Stomach (tissue), 9 donors: ENCODE results near the gene PRKCB. TPM values are rescaled to one million over a fixed set of nuclear protein-coding genes. Genes with fewer than 3 reads are reported as not detected.

Experiments used
- DNase-seq, 2 donors: peaks; one replicate each; pipeline versions ENCODE4 v3.0.0 to v3.0.0-alpha.2; 2013 to 2019
- H3K27ac ChIP-seq, 5 donors: fragments of 200-600 bp in 4 of 5; sonication (generic) in 4 of 5; one replicate each; pipeline ENCODE4 v1.5.1; 2013 to 2019; ENCODE audit warnings: mild to moderate bottlenecking in 1 of 5, moderate library complexity in 1 of 5
- H3K27me3 ChIP-seq, 3 donors: fragments of 200-600 bp; sonication (generic); one replicate each; pipeline ENCODE4 v1.5.1; 2017 to 2019; ENCODE audit warnings: mixed run types in 1 of 3
- H3K36me3 ChIP-seq, 4 donors: fragments of 200-600 bp; sonication (generic); 1 replicate in 3 of 4; 2 replicates in 1 of 4; pipeline ENCODE4 v1.5.1; 2016 to 2019
- H3K4me1 ChIP-seq, 4 donors: fragments of 200-600 bp; sonication (generic); one replicate each; pipeline ENCODE4 v1.5.1; 2016 to 2019
- H3K4me3 ChIP-seq, 4 donors: fragments of 200-600 bp; sonication (generic) in 3 of 4; one replicate each; pipeline ENCODE4 v1.5.1; 2016 to 2019; ENCODE audit warnings: mild to moderate bottlenecking in 1 of 4
- H3K9me3 ChIP-seq, 4 donors: fragments of 200-600 bp; sonication (generic); one replicate each; pipeline ENCODE4 v1.5.1; 2016 to 2019
- EP300 ChIP-seq: sonication (generic); formaldehyde crosslinking; IDR thresholded peaks from one replicate; pipeline ENCODE4 v1.6.1; 2017; ENCODE audit warnings: antibody characterized with exemption
- POLR2A ChIP-seq, 4 donors: fragments of 450-650 bp; IDR thresholded peaks; one replicate each; pipeline ENCODE4 v1.6.1; 2016; ENCODE audit warnings: antibody characterized with exemption in 4 of 4, control low read depth in 2 of 4, mild to moderate bottlenecking in 1 of 4, moderate library complexity in 1 of 4
- POLR2AphosphoS5 ChIP-seq, 3 donors: sonication (generic); formaldehyde crosslinking; IDR thresholded peaks; one replicate each; pipeline ENCODE4 v1.6.1; 2016; ENCODE audit warnings: antibody characterized with exemption in 3 of 3
- WGBS, 5 donors: extraction: QIAGEN DNeasy Blood & Tissue Kit in 3 of 5; methylation state at CpG; one replicate each; pipeline versions ENCODE4 v1.1.5 to v1.1.7; 2013 to 2018; 5-methylcytosine and 5-hydroxymethylcytosine counted together
- intact Hi-C: fragments of 100-400 bp; cut with DNase I; formaldehyde crosslinking; loops from one replicate; pipeline ENCODE4 v1.15.1; 2023; ENCODE audit warnings: low total_unique reads
- polyA plus RNA-seq, 3 donors: library from polyadenylated mRNA; stranded (reverse); fragments of 200-250 nt; gene quantifications; one replicate each; pipeline ENCODE4 v1.2.3, GENCODE V29; 2013
- total RNA-seq, 5 donors: library from RNA; depleted of rRNA; stranded (reverse); fragments of >200 nt; gene quantifications; one replicate each; pipeline versions ENCODE4 v1.1.0 to v1.2.3, GENCODE V29; 2014 to 2016
- TF ChIP-seq, protein P1 (sequence below), 7 experiments: fragments of 450-650 bp in 4 of 7; fragments of 200-600 bp in 3 of 7; sonication (generic) in 3 of 7; IDR thresholded peaks; one replicate each; pipeline ENCODE4 v1.5.1; 2016 to 2019; ENCODE audit warnings: antibody characterized with exemption in 7 of 7, control low read depth in 2 of 7, mild to moderate bottlenecking in 1 of 7
- donor health status: healthy with polysubstance abuse.
- donor health status: Bipolar disorder and iron deficiency.
- donor health status: healthy.

PRKCB gene
- total and polyA plus RNA-seq, 8 donors = 1.1 to 49.6 (median 14.7) TPM

DNA sequence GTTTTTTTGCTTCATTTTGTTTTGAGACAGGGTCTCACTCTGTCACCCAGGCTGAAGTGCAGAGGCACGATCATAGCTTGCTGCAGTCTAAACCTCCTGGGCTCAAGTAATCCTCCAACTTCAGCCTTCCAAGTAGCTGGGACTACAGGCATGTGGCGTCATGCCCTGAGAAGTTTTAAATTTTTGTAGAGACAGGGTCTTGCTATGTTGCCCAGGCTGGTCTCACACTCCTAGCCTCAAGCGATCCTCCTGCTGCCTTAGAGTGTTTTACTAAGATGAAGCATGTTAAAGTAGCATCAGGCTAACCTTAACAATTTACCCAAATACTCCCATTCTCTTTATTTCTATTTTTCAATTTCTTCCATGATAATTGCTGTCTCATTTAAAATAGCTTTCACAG, 371.1 kb downstream of the PRKCB start:
- WGBS, 5 donors = 56 to 92% (median 86%) methylated on average over 3 of the region's 3 CpGs
- H3K27me3 ChIP-seq = no peaks in the 10 kb centered on the region
- intact Hi-C loops = no loop called here
- no peaks in the 10 kb centered on the region for H3K9me3 ChIP-seq
- DNase-seq = no peak
- no peaks in the 10 kb centered on the region for H3K4me1 ChIP-seq
- no peak overlapping the region for H3K4me3 ChIP-seq
- no peak for TF ChIP-seq EP300
- no peak for TF ChIP-seq POLR2A (IDR thresholded peaks at IDR 0.05)
- no peak for TF ChIP-seq POLR2AphosphoS5 (IDR thresholded peaks at IDR 0.05)
- TF ChIP-seq, protein P1, sequence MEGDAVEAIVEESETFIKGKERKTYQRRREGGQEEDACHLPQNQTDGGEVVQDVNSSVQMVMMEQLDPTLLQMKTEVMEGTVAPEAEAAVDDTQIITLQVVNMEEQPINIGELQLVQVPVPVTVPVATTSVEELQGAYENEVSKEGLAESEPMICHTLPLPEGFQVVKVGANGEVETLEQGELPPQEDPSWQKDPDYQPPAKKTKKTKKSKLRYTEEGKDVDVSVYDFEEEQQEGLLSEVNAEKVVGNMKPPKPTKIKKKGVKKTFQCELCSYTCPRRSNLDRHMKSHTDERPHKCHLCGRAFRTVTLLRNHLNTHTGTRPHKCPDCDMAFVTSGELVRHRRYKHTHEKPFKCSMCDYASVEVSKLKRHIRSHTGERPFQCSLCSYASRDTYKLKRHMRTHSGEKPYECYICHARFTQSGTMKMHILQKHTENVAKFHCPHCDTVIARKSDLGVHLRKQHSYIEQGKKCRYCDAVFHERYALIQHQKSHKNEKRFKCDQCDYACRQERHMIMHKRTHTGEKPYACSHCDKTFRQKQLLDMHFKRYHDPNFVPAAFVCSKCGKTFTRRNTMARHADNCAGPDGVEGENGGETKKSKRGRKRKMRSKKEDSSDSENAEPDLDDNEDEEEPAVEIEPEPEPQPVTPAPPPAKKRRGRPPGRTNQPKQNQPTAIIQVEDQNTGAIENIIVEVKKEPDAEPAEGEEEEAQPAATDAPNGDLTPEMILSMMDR (IDR thresholded peaks at IDR 0.05) = no peak
- no peak overlapping the region for H3K27ac ChIP-seq
- H3K36me3 ChIP-seq = peaks cover 0 to 11% (median 0%) of the 10 kb centered on the region in 4 donors

DNA sequence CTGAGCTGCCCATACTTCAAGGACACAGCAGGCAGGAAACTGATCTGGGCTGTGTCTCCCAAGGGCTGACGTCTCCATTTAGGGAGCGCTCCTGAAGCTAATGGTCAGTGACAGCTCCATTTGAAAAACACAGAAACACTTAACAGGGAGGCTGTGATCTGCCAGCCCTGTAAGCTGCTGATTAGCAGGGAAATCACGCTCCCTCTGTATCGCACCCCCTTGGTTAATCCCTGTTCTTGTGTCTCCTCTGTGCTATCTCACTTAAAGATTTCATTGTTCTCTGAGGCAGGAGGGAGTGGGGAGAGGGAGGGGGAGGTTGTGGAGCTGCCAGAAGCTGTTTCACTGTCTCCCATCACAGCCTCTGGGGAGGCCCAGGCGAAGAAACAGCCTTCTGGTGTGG, 372.9 kb downstream of the PRKCB start:
- Histone ChIP-seq H3K27me3 (no peaks in the 10 kb centered on the region), H3K4me3 (no peak overlapping the region), H3K36me3 (peaks cover 0 to 11% (median under 1%) of the 10 kb centered on the region in 4 donors), H3K9me3 (no peaks in the 10 kb centered on the region), H3K4me1 (no peaks in the 10 kb centered on the region), H3K27ac (no peak overlapping the region)
- TF ChIP-seq, protein P1 (IDR thresholded peaks at IDR 0.05) = no peak
- no peak for TF ChIP-seq POLR2AphosphoS5 (IDR thresholded peaks at IDR 0.05)
- no peak for TF ChIP-seq POLR2A (IDR thresholded peaks at IDR 0.05)
- TF ChIP-seq EP300 = no peak
- DNase-seq = peak in 1 of 2 donors; percentile 15
- 16 to 45% (median 36%) methylated on average over 5 of the region's 5 CpGs for WGBS, 5 donors
- intact Hi-C loops = no loop called here

DNA sequence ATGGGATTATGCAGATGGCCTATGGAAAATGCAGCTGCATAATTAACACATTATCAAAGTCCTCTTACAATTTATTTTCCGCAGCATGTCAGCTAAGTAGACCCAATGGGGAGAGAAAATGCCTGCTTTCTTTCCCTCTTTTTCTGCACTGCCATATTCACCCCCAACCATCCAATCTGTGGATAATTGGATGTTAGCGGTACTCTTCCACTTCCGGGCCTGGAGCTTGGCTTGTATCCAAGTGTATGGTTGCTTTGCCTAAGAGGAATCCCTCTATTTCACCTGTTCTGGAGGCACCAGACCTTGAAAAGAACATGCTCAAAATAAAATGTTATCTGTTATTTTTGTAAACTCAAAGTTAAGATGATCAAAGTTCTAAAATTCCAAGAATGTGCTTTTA, 379.2 kb downstream of the PRKCB start:
- WGBS, 5 donors = 83 to 89% (median 88%) methylated on average over 3 of the region's 3 CpGs
- Histone ChIP-seq H3K4me1 (no peaks in the 10 kb centered on the region), H3K9me3 (no peaks in the 10 kb centered on the region), H3K4me3 (no peak overlapping the region), H3K27me3 (no peaks in the 10 kb centered on the region), H3K27ac (no peak overlapping the region), H3K36me3 (peaks cover 0 to 5% (median 1%) of the 10 kb centered on the region in 4 donors)
- TF ChIP-seq POLR2AphosphoS5 (IDR thresholded peaks at IDR 0.05) = no peak
- TF ChIP-seq POLR2A (IDR thresholded peaks at IDR 0.05) = no peak
- TF ChIP-seq EP300 = no peak
- TF ChIP-seq, protein P1 (IDR thresholded peaks at IDR 0.05) = no peak
- intact Hi-C loops = no loop called here
- no peak for DNase-seq

DNA sequence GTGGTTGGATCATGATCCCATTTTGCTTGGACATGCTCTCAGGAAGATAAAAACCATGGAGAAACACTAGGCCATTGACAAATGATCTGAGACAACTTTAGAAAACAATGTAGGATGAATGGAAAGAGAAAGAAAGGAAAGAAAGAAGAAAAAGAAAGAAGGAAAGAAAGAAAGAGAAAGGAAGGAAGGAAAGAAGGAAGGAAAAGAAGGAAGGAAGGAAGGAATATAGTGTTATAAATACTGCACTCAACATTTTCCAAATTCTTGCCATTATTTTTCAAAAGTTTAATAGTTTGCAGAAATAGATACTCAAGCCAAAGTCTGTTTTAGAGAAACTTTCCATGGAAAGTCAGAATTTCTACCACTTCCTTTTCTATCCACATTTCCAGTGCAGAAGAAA, 381.2 kb downstream of the PRKCB start:
- H3K36me3 ChIP-seq = peaks cover 0 to 5% (median 0%) of the 10 kb centered on the region in 4 donors
- no peaks in the 10 kb centered on the region for H3K27me3 ChIP-seq
- H3K27ac ChIP-seq = no peak overlapping the region
- no peak for DNase-seq
- H3K4me3 ChIP-seq = no peak overlapping the region
- TF ChIP-seq, protein P1 (IDR thresholded peaks at IDR 0.05) = no peak
- TF ChIP-seq POLR2A (IDR thresholded peaks at IDR 0.05) (no peak), POLR2AphosphoS5 (IDR thresholded peaks at IDR 0.05) (no peak)
- H3K9me3 ChIP-seq = no peaks in the 10 kb centered on the region
- intact Hi-C loops = no loop called here
- no peaks in the 10 kb centered on the region for H3K4me1 ChIP-seq
